ENCODE measurements around the gene DENND2A. TPM values are rescaled to one million over a fixed set of nuclear protein-coding genes. Genes with fewer than 3 reads are reported as not detected.

DENND2A gene
- total and polyA plus RNA-seq, 2 of the 4 experiments (the other 2 are of a cell fraction) = 7.5 to 10.3 TPM

GRCh38 chr7:140564643-140565042 is 76.0 kb downstream of the DENND2A start:
- no peaks in the 10 kb centered on the region for H3K9me3 ChIP-seq (ENCODE audit: control insufficient read depth, insufficient read depth, low read length)
- peak overlapping the region; percentile 13; the same call in 1 of the 2 replicates for H2BK20ac ChIP-seq (ENCODE audit: low read depth, low read length)
- no peaks in the 10 kb centered on the region for H3K27me3 ChIP-seq (ENCODE audit: control insufficient read depth, insufficient read depth, low read length)
- peaks cover 16% of the 10 kb centered on the region for H3K9me1 ChIP-seq (ENCODE audit: insufficient read depth, low read length)
- H4K91ac ChIP-seq (ENCODE audit: insufficient read depth, low read depth, low read length) = peak overlapping the region; percentile 45
- DNase-seq = no peak
- no peak for ATAC-seq (ENCODE audit: low read depth)
- H3K36me3 ChIP-seq (ENCODE audit: control insufficient read depth, insufficient read depth, low read length) = peaks cover 30% of the 10 kb centered on the region
- no peak overlapping the region for H3K4me3 ChIP-seq (ENCODE audit: insufficient read depth, low read depth, low read length)
- TF ChIP-seq MAFK (IDR thresholded peaks at IDR 0.05; ENCODE audit: low read depth, low read length) (no peak), RFX5 (IDR thresholded peaks at IDR 0.05; ENCODE audit: low read depth, low read length) (no peak), FOS (IDR thresholded peaks at IDR 0.05; ENCODE audit: low read depth, low read length) (no peak), BHLHE40 (IDR thresholded peaks at IDR 0.05; ENCODE audit: low read depth, low read length) (no peak), SMC3 (IDR thresholded peaks at IDR 0.05; ENCODE audit: low read depth, low read length) (no peak), RCOR1 (IDR thresholded peaks at IDR 0.05; ENCODE audit: insufficient replicate concordance, low read length) (no peak), ELK1 (IDR thresholded peaks at IDR 0.05; ENCODE audit: borderline replicate concordance, low read depth, low read length) (no peak), CHD1 (IDR thresholded peaks at IDR 0.05; ENCODE audit: low read depth, low read length) (no peak), POLR2A (IDR thresholded peaks at IDR 0.05; ENCODE audit: low read depth, low read length) (no peak), MXI1 (IDR thresholded peaks at IDR 0.05; ENCODE audit: borderline replicate concordance, low read depth, low read length) (no peak), CEBPB (IDR thresholded peaks at IDR 0.05; ENCODE audit: low read depth, low read length) (no peak), RAD21 (IDR thresholded peaks at IDR 0.05; ENCODE audit: low read length) (no peak), MAZ (IDR thresholded peaks at IDR 0.05; ENCODE audit: borderline replicate concordance, low read depth, low read length) (no peak), NFE2L2 (IDR thresholded peaks at IDR 0.05; ENCODE audit: low read depth, low read length) (no peak)
- TF ChIP-seq, protein P1, sequence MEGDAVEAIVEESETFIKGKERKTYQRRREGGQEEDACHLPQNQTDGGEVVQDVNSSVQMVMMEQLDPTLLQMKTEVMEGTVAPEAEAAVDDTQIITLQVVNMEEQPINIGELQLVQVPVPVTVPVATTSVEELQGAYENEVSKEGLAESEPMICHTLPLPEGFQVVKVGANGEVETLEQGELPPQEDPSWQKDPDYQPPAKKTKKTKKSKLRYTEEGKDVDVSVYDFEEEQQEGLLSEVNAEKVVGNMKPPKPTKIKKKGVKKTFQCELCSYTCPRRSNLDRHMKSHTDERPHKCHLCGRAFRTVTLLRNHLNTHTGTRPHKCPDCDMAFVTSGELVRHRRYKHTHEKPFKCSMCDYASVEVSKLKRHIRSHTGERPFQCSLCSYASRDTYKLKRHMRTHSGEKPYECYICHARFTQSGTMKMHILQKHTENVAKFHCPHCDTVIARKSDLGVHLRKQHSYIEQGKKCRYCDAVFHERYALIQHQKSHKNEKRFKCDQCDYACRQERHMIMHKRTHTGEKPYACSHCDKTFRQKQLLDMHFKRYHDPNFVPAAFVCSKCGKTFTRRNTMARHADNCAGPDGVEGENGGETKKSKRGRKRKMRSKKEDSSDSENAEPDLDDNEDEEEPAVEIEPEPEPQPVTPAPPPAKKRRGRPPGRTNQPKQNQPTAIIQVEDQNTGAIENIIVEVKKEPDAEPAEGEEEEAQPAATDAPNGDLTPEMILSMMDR (conservative IDR thresholded peaks at IDR 0.05; ENCODE audit: low read depth, low read length) = no peak
- TF ChIP-seq, protein P2, sequence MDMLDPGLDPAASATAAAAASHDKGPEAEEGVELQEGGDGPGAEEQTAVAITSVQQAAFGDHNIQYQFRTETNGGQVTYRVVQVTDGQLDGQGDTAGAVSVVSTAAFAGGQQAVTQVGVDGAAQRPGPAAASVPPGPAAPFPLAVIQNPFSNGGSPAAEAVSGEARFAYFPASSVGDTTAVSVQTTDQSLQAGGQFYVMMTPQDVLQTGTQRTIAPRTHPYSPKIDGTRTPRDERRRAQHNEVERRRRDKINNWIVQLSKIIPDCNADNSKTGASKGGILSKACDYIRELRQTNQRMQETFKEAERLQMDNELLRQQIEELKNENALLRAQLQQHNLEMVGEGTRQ (IDR thresholded peaks at IDR 0.05; ENCODE audit: low read depth, low read length) = no peak
- 0 out of 2 replicates have a peak overlapping the region, but pooled peaks have one; percentile 53 for H3K14ac ChIP-seq (replicated peaks; ENCODE audit: low read depth, low read length)
- H3K27ac ChIP-seq (ENCODE audit: insufficient read depth, low read length) = no peak overlapping the region
- H3K9ac ChIP-seq (ENCODE audit: low read depth, low read length) = no peak overlapping the region
- ChIA-PET POLR2A (ENCODE audit: unreplicated experiment) (no interaction called here), CTCF (no interaction called here)
- 0 out of 2 replicates have a peak overlapping the region, but pooled peaks have one; percentile 35 for H3K4ac ChIP-seq (ENCODE audit: low read depth, low read length)
- 0 out of 4 replicates have a peak overlapping the region, but pooled peaks of 1 of the 2 experiments have one; percentile 13 for H4K8ac ChIP-seq (ENCODE audit: low read depth in 2 of 2, low read length in 2 of 2)
- H2AFZ ChIP-seq (replicated peaks; ENCODE audit: low read length, poor library complexity) = no peak overlapping the region
- no peak overlapping the region for H3K23ac ChIP-seq (ENCODE audit: low read depth, low read length)
- dilution Hi-C loops (cut with HindIII; ENCODE audit: low sequenced_read_pairs, unreplicated experiment) (no loop called here), in situ Hi-C loops (cut with MboI; ENCODE audit: low sequenced_read_pairs) (no loop called here), intact Hi-C loops (cut with micrococcal nuclease) (no loop called here)
- H3K18ac ChIP-seq (ENCODE audit: low read depth, low read length) = no peak overlapping the region
- H2AK5ac ChIP-seq (ENCODE audit: low read depth, low read length) = peak overlapping the region; percentile 70; the same call in 1 of the 2 replicates
- H2AK9ac ChIP-seq (replicated peaks; ENCODE audit: low read depth, low read length, poor library complexity) = no peak overlapping the region
- H2BK15ac ChIP-seq (ENCODE audit: low read depth, low read length) = 0 out of 3 replicates have a peak overlapping the region, but pooled peaks have one; percentile 78
- H4K20me1 ChIP-seq (ENCODE audit: insufficient read depth, low read length) = no peaks in the 10 kb centered on the region
- H3K56ac ChIP-seq (ENCODE audit: extremely low read depth, insufficient read depth, low read length) = no peak overlapping the region
- H3K4me1 ChIP-seq (ENCODE audit: control insufficient read depth, insufficient read depth, low read length) = peaks cover 14% of the 10 kb centered on the region
- peak overlapping the region; percentile 31 for H2BK5ac ChIP-seq (ENCODE audit: low read depth, low read length, poor library complexity, severe bottlenecking)
- no CpG with 5 or more reads among the region's 4 CpGs for WGBS, 2 experiments (ENCODE audit: extremely low coverage in 2 of 2, insufficient read length in 1 of 2)
- H3K79me1 ChIP-seq (ENCODE audit: low read depth in 1 of 2, low read length in 2 of 2) = peaks cover 0 to 9% of the 10 kb centered on the region in 2 experiments; a peak in 1 of 4 replicates
- peak overlapping the region; percentile 18 for H2BK120ac ChIP-seq (ENCODE audit: low read depth, low read length)
- no peak overlapping the region for H3K4me2 ChIP-seq (ENCODE audit: low read depth, low read length)
- BruUV-seq (replicated peaks) = no TSS peak
- H4K5ac ChIP-seq (ENCODE audit: low read depth, low read length) = no peak overlapping the region

All from IMR-90 (cell line).